ENCODE results near the gene SPI1.

SPI1 gene

GRCh38 chr11:47342036-47342803 lies 36.1 kb downstream of the SPI1 start:
- H3K36me3 ChIP-seq (ENCODE audit: control insufficient read depth in 1 of 2, insufficient read depth in 2 of 2, low read depth in 1 of 2, low read length in 2 of 2): no peaks in the 10 kb centered on the region
- no peaks in the 10 kb centered on the region for H3K9me3 ChIP-seq (ENCODE audit: control insufficient read depth, low read length)
- WGBS: 90% methylated on average over 24 of the region's 24 CpGs
- H3K79me1 ChIP-seq (replicated peaks; ENCODE audit: low read length, poor library complexity, severe bottlenecking): no peaks in the 10 kb centered on the region
- H3K23ac ChIP-seq (ENCODE audit: low read length in 2 of 2): no peak overlapping the region
- H3K18ac ChIP-seq (ENCODE audit: low read depth in 1 of 2, low read length in 2 of 2): no peak overlapping the region
- H2AFZ ChIP-seq (ENCODE audit: low read depth, low read length): no peak overlapping the region
- no peak overlapping the region for H3K4me2 ChIP-seq (ENCODE audit: low read length, poor library complexity, severe bottlenecking)
- H4K8ac ChIP-seq (ENCODE audit: low read length): no peak overlapping the region
- no peak overlapping the region for H3K9ac ChIP-seq (ENCODE audit: low read length)
- no peak overlapping the region for H2BK12ac ChIP-seq (ENCODE audit: low read length in 2 of 2)
- no peak overlapping the region for H2BK120ac ChIP-seq (ENCODE audit: low read depth, low read length)
- peaks cover 18 to 41% of the 10 kb centered on the region in 2 experiments for H3K27me3 ChIP-seq (ENCODE audit: control insufficient read depth in 1 of 2, insufficient read depth in 1 of 2, low read length in 2 of 2)
- H3K4me3 ChIP-seq (ENCODE audit: insufficient read depth in 1 of 2, low read depth in 1 of 2, low read length in 2 of 2): no peak overlapping the region
- H2BK5ac ChIP-seq (ENCODE audit: low read depth, low read length, poor library complexity, severe bottlenecking): no peak overlapping the region
- no peak overlapping the region for H3K27ac ChIP-seq (ENCODE audit: low read length, poor library complexity, severe bottlenecking)
- no peak overlapping the region for H3K4ac ChIP-seq (ENCODE audit: low read depth in 1 of 2, low read length in 2 of 2)
- H4K91ac ChIP-seq (ENCODE audit: low read length): no peak overlapping the region
- no peak overlapping the region for H2AK5ac ChIP-seq (ENCODE audit: low read length, severe bottlenecking)
- peak overlapping the region in 1 of 2 experiments; percentile 9 for H3K14ac ChIP-seq (ENCODE audit: low read length in 2 of 2)
- H3K4me1 ChIP-seq (ENCODE audit: control insufficient read depth, insufficient read depth, low read depth, low read length): peaks cover 2% of the 10 kb centered on the region
- DNase-seq: no peak
- H2BK15ac ChIP-seq (ENCODE audit: low read depth, poor library complexity, severe bottlenecking): no peak overlapping the region

- DNase-seq: no peak
- Histone ChIP-seq H3K36me3 (ENCODE audit: control insufficient read depth in 1 of 2, insufficient read depth in 2 of 2, low read depth in 1 of 2, low read length in 2 of 2) (no peaks in the 10 kb centered on the region), H3K79me1 (replicated peaks; ENCODE audit: low read length, poor library complexity, severe bottlenecking) (no peaks in the 10 kb centered on the region), H3K23ac (ENCODE audit: low read length in 2 of 2) (no peak overlapping the region), H2AFZ (ENCODE audit: low read depth, low read length) (no peak overlapping the region), H3K4me3 (ENCODE audit: insufficient read depth in 1 of 2, low read depth in 1 of 2, low read length in 2 of 2) (no peak overlapping the region), H3K4ac (ENCODE audit: low read depth in 1 of 2, low read length in 2 of 2) (no peak overlapping the region), H2BK15ac (ENCODE audit: low read depth, poor library complexity, severe bottlenecking) (no peak overlapping the region), H2BK12ac (ENCODE audit: low read length in 2 of 2) (no peak overlapping the region), H3K27ac (ENCODE audit: low read length, poor library complexity, severe bottlenecking) (no peak overlapping the region), H3K9me3 (ENCODE audit: control insufficient read depth, low read length) (no peaks in the 10 kb centered on the region), H3K9ac (ENCODE audit: low read length) (no peak overlapping the region), H4K8ac (ENCODE audit: low read length) (no peak overlapping the region), H3K14ac (ENCODE audit: low read length in 2 of 2) (no peak overlapping the region), H2BK5ac (ENCODE audit: low read depth, low read length, poor library complexity, severe bottlenecking) (no peak overlapping the region), H2AK5ac (ENCODE audit: low read length, severe bottlenecking) (no peak overlapping the region), H3K18ac (ENCODE audit: low read depth in 1 of 2, low read length in 2 of 2) (no peak overlapping the region), H3K4me2 (ENCODE audit: low read length, poor library complexity, severe bottlenecking) (no peak overlapping the region), H4K91ac (ENCODE audit: low read length) (no peak overlapping the region), H2BK120ac (ENCODE audit: low read depth, low read length) (no peak overlapping the region), H3K27me3 (ENCODE audit: control insufficient read depth in 1 of 2, insufficient read depth in 1 of 2, low read length in 2 of 2) (peaks cover 8 to 38% of the 10 kb centered on the region in 2 experiments), H3K4me1 (ENCODE audit: control insufficient read depth, insufficient read depth, low read depth, low read length) (peaks cover 2% of the 10 kb centered on the region)
- WGBS: 67% methylated on average over 14 of the region's 18 CpGs
Observed at GRCh38 chr11:47340980-47341775, 37.2 kb downstream of the SPI1 start.

GRCh38 chr11:47340010-47340409 lies 38.3 kb downstream of the SPI1 start:
- peaks cover 2% of the 10 kb centered on the region for H3K4me1 ChIP-seq (ENCODE audit: control insufficient read depth, insufficient read depth, low read depth, low read length)
- H2BK120ac ChIP-seq (ENCODE audit: low read depth, low read length): no peak overlapping the region
- WGBS: 88% methylated on average over 9 of the region's 9 CpGs
- no peak overlapping the region for H2BK15ac ChIP-seq (ENCODE audit: low read depth, poor library complexity, severe bottlenecking)
- DNase-seq: no peak
- H3K9ac ChIP-seq (ENCODE audit: low read length): no peak overlapping the region
- no peak overlapping the region for H3K4me3 ChIP-seq (ENCODE audit: insufficient read depth in 1 of 2, low read depth in 1 of 2, low read length in 2 of 2)
- no peak overlapping the region for H3K4ac ChIP-seq (ENCODE audit: low read depth in 1 of 2, low read length in 2 of 2)
- H2BK5ac ChIP-seq (ENCODE audit: low read depth, low read length, poor library complexity, severe bottlenecking): no peak overlapping the region
- H3K4me2 ChIP-seq (ENCODE audit: low read length, poor library complexity, severe bottlenecking): no peak overlapping the region
- H3K27ac ChIP-seq (ENCODE audit: low read length, poor library complexity, severe bottlenecking): no peak overlapping the region
- H2AK5ac ChIP-seq (ENCODE audit: low read length, severe bottlenecking): no peak overlapping the region
- H2AFZ ChIP-seq (ENCODE audit: low read depth, low read length): no peak overlapping the region
- no peak overlapping the region for H4K8ac ChIP-seq (ENCODE audit: low read length)
- no peak overlapping the region for H3K18ac ChIP-seq (ENCODE audit: low read depth in 1 of 2, low read length in 2 of 2)
- peaks cover 4 to 29% of the 10 kb centered on the region in 2 experiments for H3K27me3 ChIP-seq (ENCODE audit: control insufficient read depth in 1 of 2, insufficient read depth in 1 of 2, low read length in 2 of 2)
- H3K36me3 ChIP-seq (ENCODE audit: control insufficient read depth in 1 of 2, insufficient read depth in 2 of 2, low read depth in 1 of 2, low read length in 2 of 2): no peaks in the 10 kb centered on the region
- no peak overlapping the region for H2BK12ac ChIP-seq (ENCODE audit: low read length in 2 of 2)
- H3K9me3 ChIP-seq (ENCODE audit: control insufficient read depth, low read length): no peaks in the 10 kb centered on the region
- H3K23ac ChIP-seq (ENCODE audit: low read length in 2 of 2): no peak overlapping the region
- no peaks in the 10 kb centered on the region for H3K79me1 ChIP-seq (replicated peaks; ENCODE audit: low read length, poor library complexity, severe bottlenecking)
- H3K14ac ChIP-seq (ENCODE audit: low read length in 2 of 2): peak overlapping the region in 1 of 2 experiments; percentile 56
- no peak overlapping the region for H4K91ac ChIP-seq (ENCODE audit: low read length)
